Glomerular visceral epithelial cell (primary cell): ENCODE data around the gene PDSS1.
"Not testable (repeated sequence)": the region's sequence is repeated elsewhere in the genome, so short reads cannot be mapped to it uniquely, and the experiment has no call there.

ENCODE experiments used
- DNase-seq: peaks from one replicate; pipeline ENCODE4 v3.0.0-alpha.2; 2016; ENCODE audit errors: extremely low spot score

The PDSS1 gene

GRCh38 chr10:26738301-26738911 lies 40.9 kb downstream of the PDSS1 start:
- DNase-seq: no peak

DNA sequence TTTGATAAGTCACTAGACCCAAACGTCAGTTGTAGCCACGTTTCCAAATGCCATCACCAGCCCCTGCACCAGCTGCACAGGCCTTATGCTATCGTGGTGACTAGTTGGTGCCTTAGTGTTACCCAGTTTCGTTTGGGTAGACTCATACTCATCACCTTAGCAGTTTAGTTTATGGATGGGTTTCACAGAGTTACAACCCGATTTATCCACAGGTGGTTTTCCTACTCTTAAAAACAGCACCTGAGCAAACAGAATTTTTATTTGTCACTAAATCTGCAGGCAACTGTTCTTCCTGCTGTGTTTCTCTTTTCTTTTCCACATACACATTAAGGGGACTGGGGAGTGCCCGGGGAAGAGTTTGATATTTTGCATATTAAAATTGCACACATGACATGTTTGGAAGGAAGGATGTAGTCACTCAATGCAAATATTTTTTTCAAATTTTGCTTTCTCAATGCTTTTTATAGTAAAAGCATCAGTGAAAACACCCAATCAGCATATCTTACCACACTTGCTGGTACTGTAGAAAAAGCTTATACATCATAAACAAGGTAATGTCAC lies 41.6 kb downstream of the PDSS1 start:
- DNase-seq: no peak

DNA sequence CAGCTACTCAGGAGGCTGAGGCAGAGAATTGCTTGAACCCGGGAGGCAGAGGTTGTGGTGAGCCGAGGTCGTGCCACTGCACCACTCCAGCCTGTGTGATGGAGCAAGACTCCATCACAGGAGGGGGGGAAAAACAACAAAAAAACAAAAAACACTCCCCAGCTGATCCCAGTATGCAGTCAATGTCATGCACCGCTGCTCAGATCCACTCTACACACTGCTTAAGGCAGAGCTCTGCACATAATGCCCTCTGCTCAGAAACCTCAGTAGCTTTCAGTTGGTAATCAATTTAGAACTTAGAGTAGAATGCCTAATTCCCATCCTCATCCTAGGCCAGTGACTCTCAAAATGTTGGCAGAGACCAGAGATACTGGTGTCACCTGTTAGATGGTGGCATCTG lies 43.9 kb downstream of the PDSS1 start:
- no peak for DNase-seq

DNA sequence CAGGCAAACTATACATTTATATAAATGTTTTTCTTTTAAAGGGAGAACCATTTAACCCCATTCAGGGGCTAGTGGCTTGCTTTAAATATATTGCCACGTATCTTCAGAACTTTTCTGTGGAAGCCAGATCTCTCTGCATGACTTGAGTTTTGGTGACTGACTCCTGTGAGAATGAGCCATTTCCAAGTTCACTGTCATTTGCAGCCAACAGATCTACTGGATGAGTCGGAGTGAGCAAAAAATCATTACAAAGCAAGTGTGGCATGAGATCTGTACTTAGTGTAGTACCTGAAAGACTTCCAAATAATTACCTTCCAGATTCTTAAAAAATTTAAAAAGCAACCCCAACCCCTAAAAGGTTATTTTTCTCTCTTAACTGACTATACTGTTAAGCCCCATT lies 45.6 kb downstream of the PDSS1 start:
- peak; percentile 3 for DNase-seq

DNA sequence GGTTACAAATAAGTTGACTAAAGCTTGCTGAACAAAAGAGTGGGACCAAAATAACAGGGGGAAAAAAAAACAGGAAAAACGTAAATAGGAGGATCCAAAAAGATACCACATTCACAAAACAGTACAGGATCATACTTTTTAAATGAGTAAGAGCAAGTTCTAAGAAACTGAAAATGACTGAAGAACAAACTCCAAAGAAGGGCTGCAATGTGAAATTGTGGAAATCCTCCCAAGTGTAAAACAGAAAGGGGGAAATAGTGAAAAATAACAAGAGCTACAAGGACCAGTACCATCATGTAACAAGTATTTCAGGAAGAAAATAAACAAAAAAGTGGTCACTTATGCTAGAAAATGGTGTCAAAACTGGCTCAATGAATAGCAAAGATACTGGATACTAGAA lies 46.3 kb downstream of the PDSS1 start:
- no peak for DNase-seq

- no peak for DNase-seq
These were observed 48.6 kb downstream of the PDSS1 start for GRCh38 chr10:26746061-26746460.

DNA sequence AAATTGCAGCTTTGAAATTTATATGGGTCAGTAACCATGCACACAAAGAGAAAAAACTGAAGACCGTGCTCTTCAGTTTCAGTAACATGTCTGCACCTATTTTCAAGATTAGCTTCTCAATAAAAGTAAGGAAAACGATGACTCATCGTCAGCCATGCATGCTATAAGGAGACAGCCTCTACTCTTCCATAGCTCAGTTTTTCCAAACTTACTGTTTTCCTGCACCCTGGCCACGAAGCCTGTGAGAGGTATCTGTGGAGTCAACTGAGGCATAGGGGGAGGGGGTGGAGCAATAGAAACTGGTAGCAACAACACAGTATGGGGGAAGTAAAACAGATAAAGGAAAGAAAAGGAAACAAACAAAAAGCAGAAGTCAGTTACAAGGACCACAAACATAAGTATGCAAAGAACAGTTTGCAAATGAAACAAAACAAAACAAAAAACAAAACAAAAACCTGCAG lies 58.0 kb downstream of the PDSS1 start:
- peak; percentile 57 for DNase-seq

GRCh38 chr10:26759008-26759407 lies 61.5 kb downstream of the PDSS1 start:
- no peak for DNase-seq

DNA sequence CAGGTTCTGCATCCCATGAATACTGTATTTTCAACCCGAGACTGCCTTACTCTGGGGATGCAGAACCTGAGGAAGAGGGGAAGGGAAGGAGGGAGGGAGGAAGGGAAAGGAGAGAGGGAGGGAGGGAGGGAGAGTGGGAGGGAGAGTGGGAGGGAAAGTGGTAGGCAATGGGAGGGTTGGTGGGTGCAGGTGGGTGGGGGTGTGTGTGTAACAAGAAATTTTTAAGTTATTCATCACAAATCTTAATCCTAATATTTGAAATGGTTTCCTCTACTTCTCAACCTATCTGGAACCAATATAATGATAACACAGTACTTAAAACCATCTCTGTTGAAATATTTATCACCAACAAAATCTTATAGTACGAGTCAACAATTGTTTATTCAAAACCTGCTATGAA lies 68.0 kb downstream of the PDSS1 start:
- DNase-seq: no peak

DNA sequence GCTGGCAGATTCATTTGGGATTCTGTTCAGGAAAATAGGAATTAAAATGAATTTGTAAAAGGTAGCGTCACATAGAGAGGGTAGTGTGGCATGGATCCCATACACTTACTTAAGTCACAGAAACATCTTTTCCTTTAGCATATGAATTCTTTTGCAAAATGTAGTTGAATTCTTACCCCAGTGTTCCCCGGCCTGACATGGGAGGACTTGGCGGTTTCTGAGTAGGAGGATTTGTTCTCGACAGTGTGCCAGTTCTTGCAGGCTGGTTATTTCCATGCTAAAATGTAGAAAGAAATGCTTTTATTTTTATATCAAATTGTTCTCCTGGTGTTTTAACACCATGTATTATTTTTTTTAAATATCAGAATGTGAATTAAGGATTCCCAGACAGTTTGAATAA lies 72.6 kb downstream of the PDSS1 start:
- DNase-seq: no peak

DNA sequence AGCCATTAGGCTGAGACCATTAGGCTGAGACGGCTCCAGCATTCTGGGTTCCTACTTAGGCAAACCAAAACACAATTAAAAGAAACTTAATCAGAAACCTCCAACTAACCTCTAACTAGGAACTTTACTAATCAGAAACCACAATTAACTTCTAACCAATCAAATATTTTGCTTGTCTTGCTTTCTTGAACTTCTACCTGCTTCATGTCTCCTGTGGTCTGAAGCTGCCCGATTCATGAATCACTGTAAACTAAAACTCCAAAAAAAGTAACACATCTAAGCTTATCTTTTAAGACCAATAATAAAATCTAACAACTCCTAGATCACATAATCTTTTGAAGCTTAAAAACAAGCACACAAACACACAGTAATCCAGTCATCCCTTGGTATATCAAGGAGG lies 76.1 kb downstream of the PDSS1 start:
- DNase-seq: no peak

- DNase-seq: no peak
These were observed 78.8 kb downstream of the PDSS1 start for GRCh38 chr10:26776258-26776657.

DNA sequence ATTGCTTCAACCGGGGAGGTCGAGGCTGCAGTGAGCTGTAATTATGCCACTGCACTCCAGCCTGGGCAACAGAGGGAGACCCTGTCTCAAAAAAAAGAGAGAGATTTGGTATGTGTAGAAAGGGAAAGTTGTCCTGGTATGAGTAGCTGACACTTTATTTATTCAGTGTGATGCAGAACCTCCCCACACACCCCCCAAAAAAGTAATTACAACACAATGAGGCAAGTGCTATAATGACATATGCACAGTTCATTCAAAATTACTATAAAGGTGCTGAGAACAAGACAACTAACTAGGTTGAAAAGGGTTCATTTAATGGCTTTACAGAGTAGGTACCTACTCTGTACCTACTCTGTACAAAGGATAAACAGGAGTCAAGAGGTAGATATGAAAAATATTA lies 80.2 kb downstream of the PDSS1 start:
- no peak for DNase-seq

DNA sequence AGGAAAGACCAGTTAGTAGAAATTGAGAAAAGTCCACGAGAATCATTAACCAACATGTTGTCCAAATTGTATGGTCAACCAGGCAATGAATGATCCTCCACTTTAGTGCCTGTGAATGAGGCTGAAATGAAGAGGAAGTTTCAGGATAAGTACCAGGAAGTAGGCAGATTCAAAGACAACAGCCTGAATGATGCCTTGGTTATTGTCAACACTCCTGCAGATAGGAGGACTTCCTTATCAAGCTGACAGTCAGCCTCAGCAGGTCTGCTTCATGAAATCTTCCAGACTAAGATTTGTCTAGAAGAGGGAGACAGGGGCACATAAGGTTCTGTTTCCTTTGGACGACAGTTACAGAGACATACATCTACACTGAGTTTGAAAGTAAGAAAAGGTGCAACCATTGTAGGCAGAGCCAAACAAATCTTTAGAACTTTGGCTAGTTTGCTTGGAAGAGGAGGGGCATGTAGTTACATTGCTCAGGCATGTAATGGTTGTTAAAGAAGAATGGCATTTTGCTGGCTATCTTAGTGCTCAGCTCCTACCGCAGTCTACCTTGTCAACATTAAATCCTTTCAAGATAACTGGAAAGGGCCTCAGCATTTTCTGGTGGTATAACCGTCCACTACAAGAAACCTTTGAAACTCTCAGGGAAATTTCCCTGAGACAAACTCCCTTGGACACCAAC lies 81.8 kb downstream of the PDSS1 start:
- no peak for DNase-seq

DNA sequence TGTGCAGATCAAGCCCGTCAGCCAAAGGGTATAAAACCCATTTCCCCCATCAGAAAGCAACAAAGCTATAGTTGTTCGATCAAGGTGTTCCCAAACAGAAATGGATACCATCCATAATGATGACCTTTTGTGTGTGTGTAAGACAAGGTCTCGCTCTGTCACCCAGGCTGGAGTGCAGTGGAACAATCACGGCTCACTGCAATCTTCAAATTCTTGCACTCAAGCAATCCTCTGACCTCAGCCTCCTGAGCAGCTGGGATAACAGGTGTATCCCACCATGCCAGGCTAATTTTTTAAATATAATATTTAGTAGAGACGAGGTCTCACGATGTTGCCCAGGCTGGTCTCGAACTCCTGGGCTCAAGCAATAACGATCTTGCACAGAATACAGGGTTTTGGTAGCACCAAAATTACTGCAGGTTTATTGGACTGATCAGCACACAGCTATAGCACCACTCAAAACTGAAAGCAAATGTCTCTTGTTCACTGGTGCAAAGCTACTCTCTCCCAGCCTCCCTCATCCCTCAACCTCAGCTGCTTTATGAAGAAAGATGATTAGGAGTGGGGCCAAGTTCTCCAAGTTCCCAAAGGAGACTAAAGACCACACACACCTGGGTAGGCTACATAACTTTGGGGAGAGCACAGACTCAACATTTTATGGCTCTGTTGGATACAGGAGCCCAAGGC lies 82.7 kb downstream of the PDSS1 start:
- peak; percentile 24 for DNase-seq

- peak; percentile 82 for DNase-seq
These were observed 83.5 kb downstream of the PDSS1 start for GRCh38 chr10:26780793-26781601.

DNA sequence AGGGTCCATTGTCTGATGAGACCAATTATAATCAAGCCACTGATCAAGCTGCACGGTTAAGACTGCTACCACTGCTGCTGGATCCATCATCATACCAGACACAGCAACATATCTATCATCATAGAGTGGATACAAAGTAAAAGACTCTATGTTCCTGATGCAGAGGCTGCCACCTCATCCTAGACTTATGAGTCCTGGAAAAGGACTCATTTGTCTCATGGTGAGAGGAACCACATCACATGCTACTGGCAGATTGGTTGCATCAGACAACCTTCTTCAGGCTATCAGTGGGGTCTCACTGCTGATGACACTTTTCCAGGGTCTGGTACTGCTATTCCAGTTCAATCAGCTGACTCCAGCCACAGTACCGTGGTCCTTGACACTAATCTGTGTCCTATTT lies 84.3 kb downstream of the PDSS1 start:
- DNase-seq: peak; percentile 5

DNA sequence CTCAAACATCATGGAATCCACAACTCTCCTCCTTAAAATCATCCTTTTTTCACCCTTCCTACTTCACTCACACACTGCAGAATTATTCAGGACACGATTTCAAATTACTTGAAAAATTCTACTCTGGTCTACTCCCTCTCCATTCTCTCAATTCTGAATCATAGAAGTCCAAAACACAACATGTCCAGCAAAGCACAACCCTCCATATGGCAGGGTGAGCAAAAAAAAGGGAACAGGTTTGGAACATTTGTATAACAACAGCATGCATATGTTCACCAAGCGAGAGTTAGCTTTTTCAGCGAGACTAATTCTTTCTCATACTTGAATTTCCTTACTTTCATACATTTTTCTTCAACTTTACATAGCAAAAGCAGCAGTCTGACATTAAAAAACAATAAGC lies 89.9 kb downstream of the PDSS1 start:
- no peak for DNase-seq

DNA sequence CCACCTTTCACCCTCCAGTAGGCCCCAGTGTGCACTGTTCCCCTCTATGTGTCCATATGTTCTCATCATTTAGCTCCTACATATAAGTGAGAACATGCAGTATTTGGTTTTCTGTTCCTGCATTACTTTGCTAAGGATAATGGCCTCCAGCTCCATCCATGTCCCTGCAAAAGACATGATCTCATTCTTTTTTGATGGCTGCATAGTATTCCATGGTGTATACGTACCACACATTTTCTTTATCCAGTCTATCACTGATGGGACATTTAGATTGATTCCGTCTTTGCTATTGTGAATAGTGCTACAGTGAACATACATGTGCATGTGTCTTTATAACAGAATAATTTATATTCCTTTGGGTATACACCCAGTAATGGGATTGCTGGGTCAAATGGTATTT lies 92.3 kb downstream of the PDSS1 start:
- not testable (repeated sequence) for DNase-seq

- no peak for DNase-seq
These were observed 92.9 kb downstream of the PDSS1 start for GRCh38 chr10:26790221-26790995.
